ENCODE results near the gene TOR4A. TPM values are rescaled to one million over a fixed set of nuclear protein-coding genes. Genes with fewer than 3 reads are reported as not detected.

The TOR4A gene
- total and polyA plus RNA-seq, 9 of the 15 experiments (the other 6 are each of a cell fraction or from before 2014, with no cell fraction given) = 3.9 to 49.2 (median 8.8) TPM

DNA sequence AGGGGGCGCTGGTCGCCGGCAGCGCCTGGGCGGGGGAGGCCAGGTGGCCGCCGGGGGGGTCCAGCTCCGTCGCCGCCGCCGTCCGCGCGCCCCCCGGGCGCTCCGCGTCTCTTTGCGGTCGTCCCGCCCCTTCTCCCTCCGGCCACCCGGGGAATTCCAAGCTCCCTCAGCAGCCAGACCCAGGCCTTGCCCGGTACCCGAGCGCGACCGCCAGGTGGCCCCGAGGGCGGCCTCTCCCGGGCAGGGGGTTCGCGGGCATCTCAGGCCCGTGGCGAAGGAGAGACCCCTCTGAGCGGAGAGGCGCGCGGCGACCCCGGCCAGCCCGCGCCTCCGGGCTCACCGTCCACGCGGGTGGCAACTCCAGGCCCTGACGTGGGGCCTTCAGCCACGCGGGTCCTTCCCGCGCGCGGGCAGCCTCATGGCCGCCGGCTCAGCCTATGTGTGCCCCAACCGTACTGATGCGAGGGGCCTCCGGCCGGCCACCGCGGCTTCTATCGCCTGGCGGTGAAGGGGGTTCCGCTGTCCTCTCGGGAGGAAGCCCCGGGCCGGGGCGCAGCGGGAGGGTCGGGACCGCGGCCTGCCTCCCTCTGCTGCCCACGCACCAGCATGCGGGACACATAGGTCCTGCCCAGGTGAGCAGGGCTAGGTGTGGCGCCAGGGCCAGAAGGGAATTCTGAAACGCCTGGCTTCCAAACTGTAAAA lies 25.1 kb downstream of the TOR4A start (continued):
- TF ChIP-seq PRMT5 (CRISPR knock-in tag; IDR thresholded peaks at IDR 0.05) (0 out of 2 replicates have a peak, but pooled peaks have one; percentile 19), NONO (IDR thresholded peaks at IDR 0.05; ENCODE audit: low read depth in 2 of 2, low read length in 1 of 2) (peak in 1 of 2 experiments; percentile 7; a peak in 1 of 4 replicates), ZC3H4 (CRISPR knock-in tag; IDR thresholded peaks at IDR 0.05; ENCODE audit: borderline replicate concordance) (peak; percentile 81; the same call in 1 of the 2 replicates), TEAD1 (CRISPR knock-in tag; IDR thresholded peaks at IDR 0.05) (0 out of 4 replicates have a peak, but pooled peaks have one; percentile 3 to 74), PTTG1 (tag; IDR thresholded peaks at IDR 0.05; ENCODE audit: low read depth) (no peak), E2F5 (CRISPR knock-in tag; IDR thresholded peaks at IDR 0.05) (peak; percentile 95), E2F3 (CRISPR knock-in tag; IDR thresholded peaks at IDR 0.05) (peak; percentile 86), GABPB2 (CRISPR knock-in tag; conservative IDR thresholded peaks at IDR 0.05) (no peak), TARDBP (IDR thresholded peaks at IDR 0.05) (peak; percentile 80), GATAD2B (IDR thresholded peaks at IDR 0.05; ENCODE audit: borderline replicate concordance) (peak; percentile 64; the same call in 1 of the 2 replicates), POLR2B (IDR thresholded peaks at IDR 0.05; ENCODE audit: low read depth, partially characterized antibody) (no peak), E2F1 (CRISPR knock-in tag; IDR thresholded peaks at IDR 0.05) (0 out of 2 replicates have a peak, but pooled peaks have one; percentile 13), ZNF668 (CRISPR knock-in tag; IDR thresholded peaks at IDR 0.05) (0 out of 2 replicates have a peak, but pooled peaks have one; percentile 34), U2AF1 (optimal IDR thresholded peaks at IDR 0.05; ENCODE audit: low read depth, low read length) (no peak), KLF16 (IDR thresholded peaks at IDR 0.05) (no peak), TAF7 (tag; IDR thresholded peaks at IDR 0.05) (no peak), GTF2E2 (tag; IDR thresholded peaks at IDR 0.05) (no peak), TCF15 (CRISPR knock-in tag; IDR thresholded peaks at IDR 0.05) (no peak), HMGXB4 (CRISPR knock-in tag; IDR thresholded peaks at IDR 0.05) (peak; percentile 46; the same call in 1 of the 2 replicates), HDAC8 (tag; IDR thresholded peaks at IDR 0.05) (peak; percentile 37; the same call in 1 of the 2 replicates), KDM5B (IDR thresholded peaks at IDR 0.05; ENCODE audit: insufficient replicate concordance, low read depth, low read length) (peak; percentile 58)
- TF ChIP-seq, protein P1, sequence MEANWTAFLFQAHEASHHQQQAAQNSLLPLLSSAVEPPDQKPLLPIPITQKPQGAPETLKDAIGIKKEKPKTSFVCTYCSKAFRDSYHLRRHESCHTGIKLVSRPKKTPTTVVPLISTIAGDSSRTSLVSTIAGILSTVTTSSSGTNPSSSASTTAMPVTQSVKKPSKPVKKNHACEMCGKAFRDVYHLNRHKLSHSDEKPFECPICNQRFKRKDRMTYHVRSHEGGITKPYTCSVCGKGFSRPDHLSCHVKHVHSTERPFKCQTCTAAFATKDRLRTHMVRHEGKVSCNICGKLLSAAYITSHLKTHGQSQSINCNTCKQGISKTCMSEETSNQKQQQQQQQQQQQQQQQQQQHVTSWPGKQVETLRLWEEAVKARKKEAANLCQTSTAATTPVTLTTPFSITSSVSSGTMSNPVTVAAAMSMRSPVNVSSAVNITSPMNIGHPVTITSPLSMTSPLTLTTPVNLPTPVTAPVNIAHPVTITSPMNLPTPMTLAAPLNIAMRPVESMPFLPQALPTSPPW (CRISPR knock-in tag; IDR thresholded peaks at IDR 0.05) = peak; percentile 97
